Stimulated activated CD8-positive, alpha-beta memory T cell treated with anti-CD3 and anti-CD28 coated beads, Interleukin-4, amount 100 ng/mL, for 1 hour (primary cell): ENCODE data around the gene TGFBI.

Source experiments
- DNase-seq, 2 donors: peaks; one replicate each; pipeline ENCODE4 v3.0.0-alpha.2; 2020; ENCODE audit warnings: low read depth in 2 of 2, low spot score in 1 of 2

Gene TGFBI

DNA sequence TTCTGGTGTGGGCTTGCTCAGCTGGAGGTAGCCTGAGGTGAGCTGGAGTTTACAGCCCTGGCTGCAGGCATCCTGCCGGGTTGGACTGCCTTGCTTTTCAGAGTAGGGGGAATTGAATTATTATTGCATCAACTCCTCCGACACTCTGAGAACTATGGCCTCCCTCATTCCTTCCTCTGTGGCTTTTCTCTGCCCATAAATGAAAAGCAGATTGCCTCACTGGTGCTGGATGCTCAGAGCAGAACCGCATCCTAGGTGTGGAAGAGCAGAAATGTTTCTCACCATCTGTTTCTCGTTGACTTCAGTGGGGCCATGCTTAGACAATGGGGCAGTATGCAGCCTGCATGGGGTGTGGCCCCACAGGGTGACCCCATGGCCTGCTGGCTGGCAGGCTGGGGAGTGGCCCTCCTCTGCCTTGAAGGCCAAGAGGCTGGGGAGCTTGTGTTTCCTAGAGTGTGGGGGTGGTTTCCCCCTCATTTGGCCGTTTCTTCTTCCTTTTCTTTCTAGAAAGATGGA lies 27.3 kb upstream of the TGFBI start:
- DNase-seq, result no peak

- DNase-seq, result no peak
Measured at GRCh38 chr5:136004436-136004835, 24.4 kb upstream of the TGFBI start.

GRCh38 chr5:136005476-136005875 lies 23.3 kb upstream of the TGFBI start:
- DNase-seq, result no peak

DNA sequence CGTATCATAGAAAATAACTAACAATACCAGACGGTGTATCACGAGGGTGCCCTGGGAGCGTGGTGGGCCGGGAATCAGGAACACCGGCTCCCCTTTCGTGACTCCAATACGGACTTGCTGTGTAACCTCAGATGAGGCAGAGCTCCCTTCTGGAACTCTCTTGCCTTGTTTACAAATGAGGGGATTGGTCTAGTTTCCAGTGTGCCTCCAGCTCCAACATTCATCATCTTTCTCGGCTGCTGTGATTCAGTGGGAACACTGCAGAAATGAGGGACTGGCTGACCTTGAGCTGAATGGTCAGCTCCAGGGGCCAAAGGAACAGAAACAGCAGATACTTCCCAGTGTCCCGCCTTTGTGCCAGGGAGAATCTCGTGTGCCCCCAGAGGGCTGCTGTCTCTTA lies 22.6 kb upstream of the TGFBI start:
- no peak for DNase-seq

- DNase-seq, result no peak
Measured at GRCh38 chr5:136006761-136007251, 22.0 kb upstream of the TGFBI start.

DNA sequence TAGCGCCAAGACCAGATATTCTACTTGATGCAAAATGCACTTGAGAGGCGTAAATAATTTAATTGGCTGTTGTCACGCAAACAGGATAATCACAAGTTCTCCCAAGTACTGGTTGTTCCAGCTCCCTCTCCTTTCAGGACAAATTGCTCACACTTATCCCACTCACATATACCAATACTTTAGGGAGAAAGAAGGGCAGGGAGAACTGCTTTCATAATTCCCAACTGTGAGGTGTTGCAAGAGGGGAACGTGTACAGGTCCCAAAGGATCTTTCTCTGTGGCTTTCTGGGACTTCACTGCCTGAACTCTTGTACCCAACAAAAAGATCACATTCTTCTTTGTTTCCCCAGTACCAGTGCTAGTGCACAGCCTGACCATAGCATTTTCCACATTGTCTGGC lies 21.5 kb upstream of the TGFBI start:
- DNase-seq, result no peak

- no peak for DNase-seq
Measured at GRCh38 chr5:136011414-136012001, 17.3 kb upstream of the TGFBI start.

GRCh38 chr5:136012041-136012804 lies 16.6 kb upstream of the TGFBI start:
- no peak for DNase-seq

DNA sequence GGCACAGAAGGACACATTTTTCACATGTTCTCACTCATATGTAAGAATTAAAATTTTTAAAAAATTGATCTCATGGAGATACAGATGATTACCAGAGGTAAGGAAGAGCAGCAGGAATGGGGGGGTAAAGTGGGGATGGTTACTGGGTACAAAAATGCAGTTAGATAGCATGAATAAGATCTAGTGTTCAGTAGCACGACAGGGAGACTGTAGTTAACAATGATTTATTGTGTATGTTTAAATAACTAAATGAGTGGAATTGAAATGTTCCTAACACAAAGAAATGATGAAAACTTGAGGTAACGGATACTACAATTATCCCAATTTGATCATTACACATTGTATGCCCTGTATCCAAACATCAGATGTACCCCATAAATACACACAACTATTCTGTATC lies 15.2 kb upstream of the TGFBI start:
- no peak for DNase-seq

DNA sequence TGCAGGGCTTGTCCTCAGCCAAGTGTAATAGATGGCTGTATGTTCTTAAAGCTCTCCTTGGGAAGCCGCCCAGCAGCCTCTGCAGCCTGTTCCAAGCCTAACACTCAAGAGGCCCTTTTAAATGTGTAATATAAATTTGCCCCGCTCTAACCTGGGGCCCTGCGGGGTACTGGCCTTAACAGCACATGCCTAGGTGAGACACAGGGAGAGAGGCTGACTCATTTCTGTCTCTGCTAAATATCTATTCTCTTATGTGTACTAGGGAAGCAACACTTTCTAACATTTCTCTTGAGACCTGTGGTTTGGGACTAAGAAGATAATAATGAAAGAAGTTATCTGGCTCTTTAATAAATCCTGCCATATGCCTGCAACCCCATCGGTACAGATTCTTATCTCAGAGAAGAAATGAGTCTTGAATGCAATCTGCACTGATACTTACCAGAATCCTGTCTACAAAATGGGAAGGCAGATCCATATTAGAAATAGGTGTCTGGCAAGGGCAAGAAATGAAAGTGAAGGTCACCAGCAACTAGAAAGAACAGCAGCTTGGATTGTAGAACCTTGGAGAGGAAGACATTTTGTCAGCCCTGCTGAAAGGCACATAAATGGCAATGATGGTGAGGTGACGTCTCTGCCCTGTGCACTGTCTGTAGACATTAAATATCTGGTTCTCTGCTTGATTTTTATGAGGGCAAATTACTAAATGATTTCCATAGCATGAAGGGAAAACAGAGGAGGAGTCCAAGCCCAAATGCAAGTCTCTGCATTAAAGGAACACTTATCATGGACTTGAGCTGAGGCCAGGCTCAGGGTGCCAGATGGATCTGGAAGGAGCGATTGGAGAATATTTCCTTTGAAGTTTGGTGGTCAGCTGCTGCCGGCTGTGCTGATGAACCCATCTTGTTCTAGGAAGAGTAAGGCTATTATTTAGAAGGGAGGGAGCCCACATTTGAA lies 14.5 kb upstream of the TGFBI start:
- DNase-seq, result no peak

DNA sequence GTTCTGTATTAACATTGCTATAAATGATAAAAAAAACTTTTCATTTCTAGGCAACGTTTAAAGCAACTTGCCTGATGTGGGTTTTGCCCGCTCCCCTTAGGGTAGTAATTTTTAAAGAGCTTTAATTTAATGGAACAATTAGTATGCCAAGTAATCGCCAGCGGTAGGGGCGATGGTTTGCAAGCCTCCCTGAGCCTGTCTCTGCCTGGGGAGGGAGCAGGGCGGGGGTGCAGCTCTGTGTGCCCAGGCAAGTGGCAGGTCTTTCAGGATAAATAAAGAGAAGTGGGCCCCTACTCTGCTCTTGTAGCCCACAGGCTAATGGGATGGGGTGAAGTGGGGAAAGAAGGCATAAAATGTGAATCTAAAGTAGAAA lies 13.8 kb upstream of the TGFBI start:
- DNase-seq, result no peak

DNA sequence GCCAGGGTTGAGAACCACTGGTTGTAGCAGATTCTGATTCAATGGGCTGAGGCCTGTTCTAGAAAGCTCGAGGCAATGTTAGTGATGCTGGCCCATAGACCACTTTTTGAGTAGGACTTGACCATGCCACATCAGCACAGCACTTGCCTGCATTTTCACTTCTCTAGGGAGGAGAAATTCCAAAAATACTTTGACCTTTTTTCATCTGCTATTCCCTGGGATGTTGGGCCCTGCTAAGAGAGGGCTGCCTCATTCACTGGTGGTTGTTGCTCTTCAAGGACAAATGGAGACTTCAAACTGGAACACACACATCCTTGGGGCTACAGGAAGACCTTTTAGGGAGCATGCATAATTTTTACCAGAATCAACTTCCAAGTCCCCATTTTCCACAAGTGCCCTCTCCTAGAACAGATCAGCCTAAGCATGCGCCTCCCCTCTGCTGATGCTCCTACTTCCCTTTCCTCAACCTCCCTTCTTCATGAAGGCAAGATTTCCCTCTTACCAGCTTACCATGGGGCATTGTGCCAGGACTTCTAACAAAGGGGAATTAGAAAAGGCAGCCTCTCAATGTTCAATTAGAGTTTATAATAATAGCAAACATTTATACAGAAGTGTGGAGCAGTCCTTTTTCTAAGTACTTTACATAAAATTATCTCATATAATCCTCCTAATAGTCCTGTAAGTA lies 12.7 kb upstream of the TGFBI start:
- DNase-seq, result no peak

DNA sequence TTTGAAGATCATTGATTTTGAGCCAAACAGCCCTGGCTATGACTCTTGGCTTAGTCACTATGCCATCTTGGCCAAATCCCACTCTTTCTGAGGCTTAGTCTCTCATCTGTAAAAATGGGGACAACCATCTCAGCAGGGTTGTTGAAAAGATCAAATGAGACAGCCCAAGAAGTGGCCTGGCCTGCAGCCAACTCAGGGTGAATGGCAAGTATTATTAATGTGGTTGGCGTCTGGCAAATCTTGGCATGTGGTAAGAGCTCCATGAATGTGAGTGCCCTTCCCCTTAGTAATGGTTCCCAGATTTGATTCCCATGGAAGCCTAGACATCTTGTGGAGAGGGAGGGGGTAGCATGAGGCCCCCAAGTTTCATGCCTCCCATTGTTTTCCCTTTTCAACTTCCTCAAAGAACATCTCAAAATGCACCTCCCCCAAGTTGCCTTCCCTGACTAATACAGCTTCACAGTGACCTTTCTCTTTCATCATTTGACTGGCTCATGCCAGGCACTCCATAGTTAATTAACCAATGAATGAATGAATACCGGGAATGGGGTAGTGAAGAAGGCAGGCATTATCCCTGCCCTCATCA lies 11.8 kb upstream of the TGFBI start:
- no peak for DNase-seq

- DNase-seq, result no peak
Measured at GRCh38 chr5:136018814-136019783, 9.7 kb upstream of the TGFBI start.

DNA sequence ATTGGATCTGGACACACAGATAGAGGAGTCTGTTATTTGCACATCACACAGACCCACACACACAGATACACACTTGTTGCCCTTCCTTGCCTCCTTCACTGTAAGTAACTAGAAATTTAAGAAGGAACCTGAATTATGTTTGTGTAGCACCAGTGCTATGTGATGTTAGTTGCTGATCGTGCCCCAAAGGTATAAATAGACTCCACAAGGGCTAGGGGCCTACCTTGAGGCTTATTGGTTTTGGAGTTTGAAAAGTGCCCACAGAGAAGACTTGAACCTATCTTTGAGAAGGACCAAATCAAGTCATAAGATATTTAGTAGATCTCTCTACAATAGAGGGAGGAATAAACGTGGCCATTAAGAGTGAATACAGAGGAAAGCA lies 8.8 kb upstream of the TGFBI start:
- no peak for DNase-seq

DNA sequence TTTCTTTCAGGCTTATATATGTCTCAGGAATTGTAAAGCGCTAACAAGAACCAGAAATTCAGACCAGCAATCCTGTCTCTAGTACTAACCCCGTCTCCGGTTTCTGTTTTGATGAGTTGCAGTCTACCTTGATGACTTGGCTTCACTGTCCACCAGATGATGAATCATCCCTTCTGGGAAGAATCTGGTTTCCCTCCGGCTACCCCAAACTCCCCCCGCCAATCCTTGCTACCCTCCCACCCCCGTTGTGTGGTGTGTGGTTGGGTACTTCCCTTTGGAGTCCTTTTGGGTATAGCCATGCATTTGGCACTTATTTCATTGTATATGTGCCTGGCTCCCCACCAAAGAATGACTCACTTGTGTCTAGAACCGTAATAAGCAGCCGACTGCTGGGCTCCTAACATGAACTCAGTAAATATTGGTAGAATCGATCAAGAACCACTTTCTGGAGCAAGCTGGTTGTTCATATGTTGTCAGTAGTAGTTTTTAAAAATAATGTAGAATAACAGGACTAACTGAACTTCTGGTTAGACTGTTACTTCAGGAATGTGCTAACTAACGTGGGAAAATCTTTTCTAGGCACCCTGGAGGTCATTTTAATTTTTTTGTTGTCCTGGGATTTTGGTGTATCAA lies 8.3 kb upstream of the TGFBI start:
- no peak for DNase-seq

- no peak for DNase-seq
Measured at GRCh38 chr5:136021016-136021405, 7.8 kb upstream of the TGFBI start.

DNA sequence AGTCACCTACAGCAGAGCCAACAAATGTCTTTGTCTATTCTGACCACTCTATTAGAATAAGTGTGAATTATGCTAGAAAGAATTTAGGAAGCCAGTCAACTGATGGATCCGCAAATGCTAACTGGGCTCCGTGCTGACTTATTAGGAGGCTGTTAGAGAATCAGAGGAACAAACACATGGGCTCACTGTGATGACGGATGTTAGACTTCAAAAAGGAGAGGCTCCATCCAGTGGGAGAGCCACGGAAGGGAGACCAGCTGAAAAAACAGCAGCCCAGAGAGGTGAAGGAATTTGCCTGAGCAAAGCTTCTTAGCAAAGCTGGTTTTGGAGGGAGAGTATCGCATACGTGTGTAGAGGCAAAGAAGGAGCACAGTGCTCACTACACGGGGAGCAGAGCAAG lies 5.8 kb upstream of the TGFBI start:
- no peak for DNase-seq

GRCh38 chr5:136023958-136024541 lies 4.7 kb upstream of the TGFBI start:
- DNase-seq, result no peak
